OCI-LY1 (cell line): ENCODE data around the gene GIGYF1.

ENCODE experiments used
- H2AFZ ChIP-seq: fragments of 200-600 bp; sonication (generic), shearing (Covaris generic); 2 replicates; pipeline ENCODE4 v1.6.0; 2014; ENCODE audit warnings: antibody characterized with exemption, mild to moderate bottlenecking, low read length
- H3F3A ChIP-seq: fragments of 200-600 bp; sonication (generic), shearing (Covaris generic); 2 replicates; pipeline ENCODE4 v1.6.0; 2014; ENCODE audit warnings: mild to moderate bottlenecking, antibody characterized with exemption, low read length, moderate library complexity; ENCODE audit not compliant: insufficient read depth
- H3K27ac ChIP-seq: fragments of 200-600 bp; sonication (generic); 2 replicates; pipeline ENCODE4 v1.5.1; 2014; ENCODE audit warnings: low read length, mixed run types, mild to moderate bottlenecking, low read depth; ENCODE audit not compliant: poor library complexity, severe bottlenecking
- H3K27me3 ChIP-seq: fragments of 200-600 bp; sonication (generic); 2 replicates; pipeline ENCODE4 v1.6.0; 2014; ENCODE audit warnings: antibody characterized with exemption, mild to moderate bottlenecking, low read length, moderate library complexity; ENCODE audit not compliant: insufficient read depth
- H3K36me3 ChIP-seq: fragments of 200-600 bp; sonication (generic); 2 replicates; pipeline ENCODE4 v1.6.1; 2014; ENCODE audit warnings: mild to moderate bottlenecking, antibody characterized with exemption, low read length, moderate library complexity, mixed read lengths; ENCODE audit not compliant: insufficient read depth
- H3K4me1 ChIP-seq: fragments of 200-600 bp; sonication (generic); 2 replicates; pipeline ENCODE4 v1.5.1; 2014; ENCODE audit warnings: mild to moderate bottlenecking, low read length, moderate library complexity; ENCODE audit not compliant: insufficient read depth, severe bottlenecking
- H3K4me2 ChIP-seq: fragments of 200-600 bp; sonication (generic), shearing (Covaris generic); 2 replicates; pipeline ENCODE4 v1.6.1; 2014; ENCODE audit warnings: low read length
- H3K4me3 ChIP-seq: fragments of 200-600 bp; sonication (generic); 2 replicates; pipeline ENCODE4 v1.5.1; 2014; ENCODE audit warnings: low read length, low read depth, mild to moderate bottlenecking, mixed read lengths; ENCODE audit not compliant: poor library complexity, severe bottlenecking
- H3K79me2 ChIP-seq: fragments of 200-600 bp; shearing (Covaris generic); 2 replicates; pipeline ENCODE4 v1.6.1; 2016; ENCODE audit warnings: mixed run types, low read length, mixed read lengths; ENCODE audit not compliant: insufficient read depth
- H3K9ac ChIP-seq: fragments of 200-600 bp; sonication (generic), shearing (Covaris generic); 2 replicates; pipeline ENCODE4 v1.6.1; 2014; ENCODE audit warnings: mild to moderate bottlenecking, low read length, mixed read lengths
- H3K9me2 ChIP-seq: fragments of 200-600 bp; sonication (generic), shearing (Covaris generic); 2 replicates; pipeline ENCODE4 v1.6.1; 2014; ENCODE audit warnings: low read depth, mild to moderate bottlenecking, low read length, mixed read lengths
- H3K9me3 ChIP-seq: fragments of 200-600 bp; shearing (Covaris generic); 2 replicates; pipeline ENCODE4 v1.6.1; 2014; ENCODE audit warnings: low read length, mixed read lengths
- H4K20me1 ChIP-seq: fragments of 200-600 bp; sonication (generic), shearing (Covaris generic); 2 replicates; pipeline ENCODE4 v1.6.0; 2016; ENCODE audit warnings: mild to moderate bottlenecking, low read length; ENCODE audit not compliant: insufficient read depth
- EZH2 ChIP-seq: fragments of 200-600 bp; sonication (generic), shearing (Covaris generic); IDR thresholded peaks from 2 replicates; pipeline ENCODE4 v1.8.0; 2017; ENCODE audit warnings: borderline replicate concordance, mixed run types, mild to moderate bottlenecking, antibody characterized with exemption, low read length, moderate library complexity, mixed read lengths
- TF ChIP-seq, protein P1 (sequence below): fragments of 200-600 bp; sonication (generic), shearing (Covaris generic); IDR thresholded peaks from 2 replicates; pipeline ENCODE4 v1.5.1; 2017; ENCODE audit warnings: mild to moderate bottlenecking, antibody characterized with exemption, low read length, moderate library complexity, mixed read lengths

The GIGYF1 gene, protein sequence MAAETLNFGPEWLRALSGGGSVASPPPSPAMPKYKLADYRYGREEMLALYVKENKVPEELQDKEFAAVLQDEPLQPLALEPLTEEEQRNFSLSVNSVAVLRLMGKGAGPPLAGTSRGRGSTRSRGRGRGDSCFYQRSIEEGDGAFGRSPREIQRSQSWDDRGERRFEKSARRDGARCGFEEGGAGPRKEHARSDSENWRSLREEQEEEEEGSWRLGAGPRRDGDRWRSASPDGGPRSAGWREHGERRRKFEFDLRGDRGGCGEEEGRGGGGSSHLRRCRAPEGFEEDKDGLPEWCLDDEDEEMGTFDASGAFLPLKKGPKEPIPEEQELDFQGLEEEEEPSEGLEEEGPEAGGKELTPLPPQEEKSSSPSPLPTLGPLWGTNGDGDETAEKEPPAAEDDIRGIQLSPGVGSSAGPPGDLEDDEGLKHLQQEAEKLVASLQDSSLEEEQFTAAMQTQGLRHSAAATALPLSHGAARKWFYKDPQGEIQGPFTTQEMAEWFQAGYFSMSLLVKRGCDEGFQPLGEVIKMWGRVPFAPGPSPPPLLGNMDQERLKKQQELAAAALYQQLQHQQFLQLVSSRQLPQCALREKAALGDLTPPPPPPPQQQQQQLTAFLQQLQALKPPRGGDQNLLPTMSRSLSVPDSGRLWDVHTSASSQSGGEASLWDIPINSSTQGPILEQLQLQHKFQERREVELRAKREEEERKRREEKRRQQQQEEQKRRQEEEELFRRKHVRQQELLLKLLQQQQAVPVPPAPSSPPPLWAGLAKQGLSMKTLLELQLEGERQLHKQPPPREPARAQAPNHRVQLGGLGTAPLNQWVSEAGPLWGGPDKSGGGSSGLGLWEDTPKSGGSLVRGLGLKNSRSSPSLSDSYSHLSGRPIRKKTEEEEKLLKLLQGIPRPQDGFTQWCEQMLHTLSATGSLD (N-terminal part only)

DNA sequence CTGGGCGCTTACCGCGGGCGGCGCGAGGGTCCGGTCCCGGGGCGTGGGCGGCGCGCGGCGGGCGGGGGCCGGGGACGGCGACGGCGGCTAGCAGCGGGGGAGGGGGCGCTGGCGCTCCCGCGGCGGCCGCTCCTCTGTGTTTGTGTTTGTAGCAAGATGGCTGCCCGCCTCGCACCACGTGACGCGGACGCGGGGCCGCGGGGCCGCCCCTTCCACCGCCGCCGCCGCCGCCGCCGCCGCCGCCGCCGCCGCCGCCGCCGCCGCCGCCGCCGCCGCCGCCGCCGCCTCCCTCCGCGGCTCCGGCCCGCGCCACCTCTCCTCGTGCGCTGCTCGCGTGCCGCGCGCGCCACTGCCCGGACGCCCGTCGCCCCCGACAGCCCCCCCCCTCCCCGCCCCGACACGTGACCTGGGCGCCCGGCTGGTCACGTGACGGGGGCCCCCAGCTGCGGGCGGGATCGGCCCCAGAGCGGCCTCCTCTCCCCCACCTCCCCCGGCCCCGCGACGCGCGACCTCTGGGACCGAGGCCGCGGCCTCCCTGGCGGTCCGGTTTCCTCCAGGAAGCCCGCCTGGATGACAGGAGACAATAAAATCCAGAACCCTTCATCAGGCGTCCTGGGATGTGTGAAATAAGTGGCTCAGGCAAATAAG, at the start of gene GIGYF1:
Gene GIGYF1, minus strand, starts transcription at position 153 of the 648 bp plus-strand sequence. CDS start 6,012 bp downstream, outside the sequence.
- H3K4me2 ChIP-seq, result peak within 1 kb of the TSS; percentile 99
- peak within 1 kb of the TSS; percentile 11 for H3K27ac ChIP-seq
- peak within 1 kb of the TSS; percentile 98 for H3K4me3 ChIP-seq
- TF ChIP-seq, protein P1, sequence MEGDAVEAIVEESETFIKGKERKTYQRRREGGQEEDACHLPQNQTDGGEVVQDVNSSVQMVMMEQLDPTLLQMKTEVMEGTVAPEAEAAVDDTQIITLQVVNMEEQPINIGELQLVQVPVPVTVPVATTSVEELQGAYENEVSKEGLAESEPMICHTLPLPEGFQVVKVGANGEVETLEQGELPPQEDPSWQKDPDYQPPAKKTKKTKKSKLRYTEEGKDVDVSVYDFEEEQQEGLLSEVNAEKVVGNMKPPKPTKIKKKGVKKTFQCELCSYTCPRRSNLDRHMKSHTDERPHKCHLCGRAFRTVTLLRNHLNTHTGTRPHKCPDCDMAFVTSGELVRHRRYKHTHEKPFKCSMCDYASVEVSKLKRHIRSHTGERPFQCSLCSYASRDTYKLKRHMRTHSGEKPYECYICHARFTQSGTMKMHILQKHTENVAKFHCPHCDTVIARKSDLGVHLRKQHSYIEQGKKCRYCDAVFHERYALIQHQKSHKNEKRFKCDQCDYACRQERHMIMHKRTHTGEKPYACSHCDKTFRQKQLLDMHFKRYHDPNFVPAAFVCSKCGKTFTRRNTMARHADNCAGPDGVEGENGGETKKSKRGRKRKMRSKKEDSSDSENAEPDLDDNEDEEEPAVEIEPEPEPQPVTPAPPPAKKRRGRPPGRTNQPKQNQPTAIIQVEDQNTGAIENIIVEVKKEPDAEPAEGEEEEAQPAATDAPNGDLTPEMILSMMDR, result no peak
- TF ChIP-seq EZH2, result no peak
- no peaks in the 10 kb centered on the region for H4K20me1 ChIP-seq
- H3K4me1 ChIP-seq, result peaks cover 34% of the 10 kb centered on the region
- H3K36me3 ChIP-seq, result peaks cover 21% of the 10 kb centered on the region; the same call in 1 of the 2 replicates
- peaks cover 9% of the 10 kb centered on the region; the same call in 1 of the 2 replicates for H3F3A ChIP-seq
- H3K79me2 ChIP-seq, result peaks cover 37% of the 10 kb centered on the region
- H3K9me2 ChIP-seq, result no peaks in the 10 kb centered on the region
- H2AFZ ChIP-seq, result peak within 1 kb of the TSS; percentile 98; the same call in 1 of the 2 replicates
- 0 out of 2 replicates have a peak, but pooled peaks cover 6% of the 10 kb centered on the region for H3K27me3 ChIP-seq
- H3K9ac ChIP-seq, result peak within 1 kb of the TSS; percentile 91
- H3K9me3 ChIP-seq, result no peaks in the 10 kb centered on the region

DNA sequence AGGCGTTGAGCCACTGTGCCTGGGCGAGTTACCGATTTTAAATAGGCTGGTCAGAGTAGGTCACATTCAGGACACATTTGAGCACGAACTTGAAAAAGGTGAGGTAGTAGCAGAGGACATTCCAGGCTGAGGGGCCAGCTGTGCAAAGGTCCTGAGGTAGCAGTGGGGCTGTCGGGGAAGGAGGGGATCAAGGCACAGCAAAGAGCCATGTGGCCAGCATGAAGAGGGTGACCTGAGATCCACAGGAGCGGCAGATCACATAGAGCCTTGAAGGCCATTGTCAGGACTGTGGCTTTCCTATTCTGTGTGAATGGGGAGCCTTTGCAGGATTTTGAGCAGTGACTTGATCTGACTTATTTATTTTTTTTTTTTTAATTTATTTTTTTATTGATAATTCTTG, 45.9 kb upstream of the GIGYF1 start:
- no peaks in the 10 kb centered on the region for H3K36me3 ChIP-seq
- H3K9me3 ChIP-seq, result no peaks in the 10 kb centered on the region
- no peak overlapping the region for H2AFZ ChIP-seq
- H3K4me1 ChIP-seq, result no peaks in the 10 kb centered on the region
- H3K4me3 ChIP-seq, result no peak overlapping the region
- H3K27ac ChIP-seq, result no peak overlapping the region
- no peaks in the 10 kb centered on the region for H4K20me1 ChIP-seq
- H3K79me2 ChIP-seq, result no peaks in the 10 kb centered on the region
- H3K4me2 ChIP-seq, result no peak overlapping the region
- peaks cover 4% of the 10 kb centered on the region; the same call in 1 of the 2 replicates for H3K27me3 ChIP-seq
- H3K9ac ChIP-seq, result no peak overlapping the region
- H3K9me2 ChIP-seq, result no peaks in the 10 kb centered on the region
- TF ChIP-seq EZH2, result no peak
- TF ChIP-seq, protein P1, result no peak
- H3F3A ChIP-seq, result no peaks in the 10 kb centered on the region

DNA sequence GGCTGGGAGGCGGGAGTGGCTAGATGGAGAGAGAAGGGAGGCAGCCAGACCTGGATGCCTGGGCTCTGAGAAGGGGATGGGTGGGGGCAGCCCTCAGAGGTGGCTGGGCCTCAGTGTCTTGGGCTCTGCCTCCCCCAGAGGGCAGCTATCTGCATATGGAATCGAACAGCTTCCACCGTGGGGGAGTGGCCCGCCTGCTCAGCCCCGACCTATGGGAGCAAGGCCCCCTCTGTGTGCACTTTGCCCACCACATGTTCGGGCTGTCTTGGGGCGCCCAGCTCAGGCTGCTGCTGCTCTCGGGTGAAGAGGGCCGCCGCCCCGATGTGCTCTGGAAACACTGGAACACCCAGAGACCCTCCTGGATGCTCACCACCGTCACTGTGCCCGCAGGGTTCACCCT, 42.6 kb upstream of the GIGYF1 start:
- no peaks in the 10 kb centered on the region for H3K9me3 ChIP-seq
- no peak overlapping the region for H3K4me2 ChIP-seq
- H3F3A ChIP-seq, result no peaks in the 10 kb centered on the region
- no peaks in the 10 kb centered on the region for H3K27me3 ChIP-seq
- H3K36me3 ChIP-seq, result no peaks in the 10 kb centered on the region
- H3K9ac ChIP-seq, result no peak overlapping the region
- no peak overlapping the region for H3K4me3 ChIP-seq
- TF ChIP-seq, protein P1, result no peak
- TF ChIP-seq EZH2, result no peak
- no peaks in the 10 kb centered on the region for H4K20me1 ChIP-seq
- H3K79me2 ChIP-seq, result no peaks in the 10 kb centered on the region
- no peak overlapping the region for H3K27ac ChIP-seq
- no peak overlapping the region for H2AFZ ChIP-seq
- H3K9me2 ChIP-seq, result no peaks in the 10 kb centered on the region
- H3K4me1 ChIP-seq, result no peaks in the 10 kb centered on the region
